Measurements from ENCODE around the gene UMODL1. TPM values are rescaled to one million over a fixed set of nuclear protein-coding genes. Genes with fewer than 3 reads are reported as not detected.

The UMODL1 gene
- not detected in 2 replicates for total RNA-seq

GRCh38 chr21:42071146-42071737, at the start of gene UMODL1:
Gene UMODL1, plus strand, starts transcription at chr21:42071317. Its CDS starts 0 bp downstream, at chr21:42071317.

Other genes starting within 250 kb of the UMODL1 start
- gene PRDM15, start 192.0 kb upstream of the UMODL1 start, total RNA-seq = 5.6 and 6.5 TPM in 2 replicates
- gene C2CD2, start 117.3 kb upstream of the UMODL1 start, total RNA-seq = 36.3 and 48.3 TPM in 2 replicates
- 9.8 and 10.0 TPM in 2 replicates for gene ZBTB21, start 61.0 kb upstream of the UMODL1 start, total RNA-seq
- gene ABCG1, start 147.8 kb downstream of the UMODL1 start, total RNA-seq = 34.7 and 60.4 TPM in 2 replicates
- gene TFF3, start 244.1 kb downstream of the UMODL1 start, total RNA-seq = 23.1 and 32.0 TPM in 2 replicates

Measured in vein endothelial cell (primary cell).